HG02973 (cell line): ENCODE results near the gene ADGRD1.

ENCODE experiments used
- ATAC-seq: cut with Tn5 transposase; IDR thresholded peaks from one replicate; pipeline ENCODE4 v1.9.1; 2021; ENCODE audit warnings: moderate library complexity; ENCODE audit not compliant: unreplicated experiment

The ADGRD1 gene

DNA sequence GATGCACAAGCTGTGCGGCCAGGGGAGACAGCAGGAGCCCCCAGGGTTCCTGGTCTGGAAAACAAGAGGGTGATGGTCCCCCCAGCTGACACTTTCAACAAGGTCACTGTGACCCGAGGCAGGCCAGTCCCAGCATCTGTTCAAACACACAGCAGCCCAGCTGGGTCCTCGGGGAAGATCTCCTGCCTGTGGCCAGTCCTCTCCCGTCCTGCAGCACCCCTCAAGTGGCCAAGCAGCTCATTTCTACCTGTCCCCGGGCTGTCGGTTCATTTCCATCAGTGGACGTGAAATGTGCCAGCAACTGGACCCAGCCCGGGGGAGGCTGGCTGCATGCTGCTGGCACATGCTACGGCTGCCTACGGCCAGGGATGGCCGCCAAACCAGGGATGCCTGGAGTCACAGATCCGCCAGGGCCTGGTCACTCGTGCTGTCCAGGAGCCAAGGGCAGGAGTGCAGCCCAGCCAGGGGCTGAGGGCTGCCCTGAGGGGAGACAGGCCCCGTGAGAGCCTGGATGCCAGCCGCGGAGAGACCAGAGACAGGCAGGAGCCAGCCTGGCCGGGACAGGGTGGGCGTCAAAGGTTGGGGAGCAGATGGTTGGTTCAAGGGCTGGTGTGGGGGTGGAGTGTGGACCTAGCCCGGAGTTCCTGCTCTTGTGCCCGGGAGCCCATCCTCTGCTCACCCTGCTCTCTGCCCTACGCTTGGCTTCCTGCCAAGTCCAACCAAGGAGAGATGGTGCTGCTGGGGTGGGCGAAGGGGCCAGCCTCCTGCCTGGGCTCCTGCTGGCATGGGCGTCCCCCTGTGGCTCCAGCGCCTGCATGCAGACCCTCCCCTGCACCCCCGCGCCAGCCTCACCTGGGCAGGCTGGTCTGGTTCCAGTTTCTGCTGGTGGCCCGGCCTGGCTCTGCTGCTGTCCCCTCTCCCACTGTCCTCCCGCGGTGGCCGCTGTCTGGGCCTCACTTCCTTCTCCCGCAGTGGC is 143.8 kb downstream of the ADGRD1 start:
- no peak for ATAC-seq

DNA sequence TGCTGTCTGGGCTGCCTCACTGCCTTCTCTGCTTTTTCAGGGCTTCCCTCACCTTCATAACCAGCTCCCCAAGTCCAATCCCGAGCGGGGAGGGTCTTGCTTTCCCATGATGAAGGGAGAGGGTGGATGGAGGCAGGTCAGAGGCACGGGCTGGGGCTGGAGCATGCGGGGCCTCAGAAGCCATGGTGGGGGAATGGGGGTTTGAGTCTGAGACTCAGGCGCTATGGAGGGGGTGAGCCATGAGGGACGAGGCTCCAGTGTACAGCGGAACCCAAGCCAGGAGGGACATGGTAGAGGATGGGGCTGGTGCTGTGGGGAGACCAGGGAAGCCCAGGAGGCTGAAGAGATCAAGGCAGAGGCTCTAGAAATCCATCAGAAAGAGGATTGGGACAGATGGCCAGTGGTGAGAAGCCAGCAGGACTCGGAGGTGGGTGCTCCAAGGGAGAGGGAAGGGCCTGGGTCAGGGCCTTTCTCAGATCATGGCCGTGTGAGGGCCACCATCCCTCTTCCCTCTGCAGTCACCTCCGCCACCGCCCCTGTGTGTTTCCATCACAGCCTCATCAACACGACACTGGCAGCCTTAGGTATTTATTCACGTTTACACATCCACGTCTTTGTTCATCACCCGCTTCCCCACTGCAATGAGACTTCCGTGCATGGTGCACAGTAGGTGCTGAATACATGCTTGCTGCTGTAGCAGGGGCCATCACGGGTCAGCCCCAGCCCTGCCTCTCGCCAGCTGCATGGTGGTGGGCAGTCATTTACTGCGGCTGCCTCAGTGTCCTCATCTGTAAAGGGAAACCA is 144.7 kb downstream of the ADGRD1 start:
- no peak for ATAC-seq

DNA sequence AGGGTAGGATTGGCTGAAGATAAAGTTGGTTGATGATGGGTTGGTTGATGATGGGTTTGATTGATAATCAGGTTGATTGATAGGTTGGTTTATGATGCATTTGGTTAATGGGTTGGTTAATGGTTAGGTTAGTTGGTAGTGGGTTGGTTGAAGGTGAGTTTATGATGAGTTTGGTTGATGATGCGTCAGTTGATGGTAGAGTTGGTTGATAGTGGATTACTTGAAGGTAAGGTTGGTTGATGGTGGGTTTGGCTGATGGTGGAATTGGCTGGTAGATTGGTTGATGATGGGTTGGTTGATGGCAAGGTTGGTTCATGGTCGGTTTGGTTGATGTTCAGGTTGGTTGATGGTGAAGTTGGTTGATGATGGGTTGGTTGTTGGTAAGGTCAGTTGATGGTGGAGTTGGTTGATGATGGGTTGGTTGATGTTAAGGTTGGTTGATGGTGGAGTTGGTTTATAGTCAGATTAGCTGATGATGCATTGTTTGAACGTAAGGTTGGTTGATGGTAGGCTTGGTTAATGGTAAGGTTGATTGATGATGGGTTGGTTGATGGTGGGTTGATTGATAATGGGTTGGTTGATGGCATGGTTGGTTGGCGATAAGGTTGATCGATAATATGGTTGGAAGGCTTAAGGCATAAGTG is 146.4 kb downstream of the ADGRD1 start:
- no peak for ATAC-seq

DNA sequence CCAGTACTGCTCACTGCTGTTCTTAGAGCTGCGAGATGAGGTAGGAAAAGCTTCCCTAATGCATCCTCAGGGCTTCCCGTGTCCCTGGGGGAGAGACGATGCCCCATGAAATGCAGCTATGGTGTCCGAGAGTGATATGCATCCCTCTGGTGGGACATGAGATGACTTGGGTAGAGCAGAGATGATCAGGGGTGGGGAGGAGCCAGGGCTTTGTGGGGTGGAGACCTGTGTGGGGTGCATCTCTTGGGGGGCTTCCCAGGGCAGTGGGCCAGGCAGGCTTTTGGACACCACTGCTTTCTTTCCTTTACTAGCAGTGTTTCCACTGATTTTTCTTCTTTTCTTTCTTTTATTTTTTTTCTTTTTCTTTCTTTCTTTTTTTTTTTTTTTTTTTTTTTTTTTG is 147.3 kb downstream of the ADGRD1 start:
- no peak for ATAC-seq

DNA sequence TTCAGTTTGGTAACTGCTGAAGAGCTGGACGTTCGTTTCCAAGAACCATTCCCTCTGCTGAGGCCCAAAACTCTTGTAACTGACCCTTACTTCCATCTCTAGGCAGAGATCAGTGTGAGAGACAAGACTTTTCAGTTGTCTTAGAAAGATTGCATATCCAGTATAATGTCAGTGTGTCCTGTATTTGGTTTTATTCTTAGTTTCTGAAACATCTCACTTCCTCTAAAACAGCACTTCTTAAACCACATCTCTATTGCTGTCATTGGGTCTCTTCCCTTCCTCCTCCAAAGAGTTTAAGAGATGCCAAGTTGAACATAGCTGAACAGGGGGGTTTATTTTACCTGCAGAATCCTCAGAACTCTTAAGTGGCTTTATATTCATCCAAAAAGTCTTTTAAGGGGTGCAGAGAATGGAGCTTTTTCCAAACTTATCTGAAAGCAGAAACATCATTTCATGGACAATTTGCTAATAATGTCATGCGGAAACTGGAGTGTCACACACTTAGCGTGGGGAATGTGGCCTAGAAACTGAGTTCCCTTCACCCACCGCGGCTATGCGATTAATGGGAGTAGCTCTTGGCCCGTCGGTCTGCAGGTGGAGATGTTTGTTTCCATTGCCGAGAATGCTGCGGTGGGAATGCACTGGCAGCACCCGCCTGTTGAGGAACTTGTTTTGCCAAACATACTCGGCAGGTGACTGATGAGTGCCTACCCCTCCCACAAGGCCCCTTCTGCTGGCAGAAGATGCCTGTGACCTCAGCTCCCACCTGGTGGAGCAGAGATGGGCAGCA is 148.2 kb downstream of the ADGRD1 start:
- ATAC-seq, result peak; percentile 76

DNA sequence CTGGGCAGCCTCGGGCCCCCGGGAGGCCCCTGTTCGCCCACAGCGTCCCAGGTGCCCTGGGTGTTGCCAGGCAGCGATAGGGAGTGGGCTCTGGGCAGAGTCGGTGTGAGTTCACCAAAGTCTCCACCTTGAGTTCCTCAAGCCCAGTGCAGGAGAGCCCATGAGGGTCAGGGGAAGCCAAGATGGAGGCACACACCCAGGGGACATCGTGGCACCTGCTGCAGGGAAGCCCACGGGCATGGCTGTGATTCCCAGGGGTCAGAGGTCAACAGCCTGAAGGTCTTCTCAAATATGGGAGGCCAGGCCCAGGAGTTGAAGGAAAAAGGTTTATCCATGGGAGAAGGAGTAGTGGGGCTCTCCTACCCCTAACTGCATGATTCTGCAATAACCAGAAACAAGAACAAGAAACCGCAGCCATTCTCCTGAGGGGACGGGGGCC is 148.8 kb downstream of the ADGRD1 start:
- no peak for ATAC-seq

DNA sequence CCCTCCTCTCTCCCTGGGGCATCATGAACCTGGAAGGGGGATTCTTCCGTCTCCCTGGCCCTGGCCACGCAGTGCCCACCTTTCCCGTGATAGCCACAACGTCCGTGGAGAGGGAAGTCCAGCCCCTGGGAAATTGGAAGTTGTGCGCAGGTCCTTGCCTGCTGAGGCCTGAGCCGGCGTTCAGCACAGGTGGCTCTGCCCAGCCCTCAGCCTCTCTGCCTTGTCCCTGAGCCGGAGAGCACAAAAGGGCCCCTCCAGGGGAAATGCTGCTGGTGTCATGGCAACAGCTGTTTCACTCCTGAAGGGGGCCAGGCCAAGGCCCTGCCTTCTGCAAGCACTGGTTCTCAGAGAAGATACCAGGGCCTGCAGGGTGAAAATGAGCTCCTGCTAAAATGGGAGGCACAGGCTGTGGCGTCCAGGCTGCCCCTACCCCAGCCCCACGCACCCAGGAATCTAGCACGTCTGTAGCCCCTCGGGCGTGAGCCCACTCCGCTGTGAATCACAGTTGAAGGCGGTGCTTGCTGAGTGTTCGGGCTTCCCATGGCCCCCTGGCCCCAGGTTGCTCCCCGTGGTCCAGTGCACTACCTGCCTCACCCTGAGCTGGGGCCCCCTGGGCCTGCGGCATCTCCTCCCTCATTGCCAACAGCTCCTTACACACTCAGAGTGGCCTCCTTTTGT is 149.4 kb downstream of the ADGRD1 start:
- peak; percentile 36 for ATAC-seq

DNA sequence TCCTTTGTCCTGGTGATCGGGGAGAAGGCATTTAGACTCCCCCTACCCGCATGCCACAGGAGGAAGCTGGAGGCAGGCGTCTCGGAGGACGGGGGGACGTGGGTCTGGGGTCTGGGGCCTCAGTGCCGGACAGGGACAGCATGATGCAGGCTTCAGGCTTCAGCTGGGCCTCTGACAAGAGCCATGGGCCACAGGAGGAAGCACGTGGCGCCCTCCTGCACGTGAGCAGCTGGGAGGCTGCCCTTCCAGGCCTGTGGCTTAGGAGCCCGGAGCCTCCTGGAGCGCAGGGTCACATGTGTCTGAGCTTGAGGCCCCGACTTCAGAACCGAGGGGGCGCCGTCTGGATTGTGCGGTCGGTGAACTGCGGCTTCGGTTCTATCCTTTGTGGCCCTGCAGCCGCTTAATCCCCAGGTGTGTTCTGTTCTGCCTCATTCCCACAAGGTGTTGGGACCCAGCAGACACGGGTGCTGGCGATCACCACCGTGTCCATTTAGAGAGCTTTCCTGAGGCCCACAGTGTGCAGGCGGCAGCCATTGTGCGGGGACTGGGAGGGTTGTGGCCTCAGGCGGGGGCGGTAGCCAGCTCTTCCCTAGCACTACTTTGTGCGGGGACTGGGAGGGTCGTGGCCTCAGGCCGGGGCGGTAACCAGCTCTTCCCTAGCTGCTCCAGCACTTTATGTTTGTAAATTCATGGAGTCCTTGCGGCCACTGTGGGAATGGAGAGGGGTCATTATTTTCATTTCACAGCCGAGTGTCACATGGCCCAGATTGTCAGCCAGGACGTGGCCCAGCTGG is 150.2 kb downstream of the ADGRD1 start:
- ATAC-seq, result no peak

DNA sequence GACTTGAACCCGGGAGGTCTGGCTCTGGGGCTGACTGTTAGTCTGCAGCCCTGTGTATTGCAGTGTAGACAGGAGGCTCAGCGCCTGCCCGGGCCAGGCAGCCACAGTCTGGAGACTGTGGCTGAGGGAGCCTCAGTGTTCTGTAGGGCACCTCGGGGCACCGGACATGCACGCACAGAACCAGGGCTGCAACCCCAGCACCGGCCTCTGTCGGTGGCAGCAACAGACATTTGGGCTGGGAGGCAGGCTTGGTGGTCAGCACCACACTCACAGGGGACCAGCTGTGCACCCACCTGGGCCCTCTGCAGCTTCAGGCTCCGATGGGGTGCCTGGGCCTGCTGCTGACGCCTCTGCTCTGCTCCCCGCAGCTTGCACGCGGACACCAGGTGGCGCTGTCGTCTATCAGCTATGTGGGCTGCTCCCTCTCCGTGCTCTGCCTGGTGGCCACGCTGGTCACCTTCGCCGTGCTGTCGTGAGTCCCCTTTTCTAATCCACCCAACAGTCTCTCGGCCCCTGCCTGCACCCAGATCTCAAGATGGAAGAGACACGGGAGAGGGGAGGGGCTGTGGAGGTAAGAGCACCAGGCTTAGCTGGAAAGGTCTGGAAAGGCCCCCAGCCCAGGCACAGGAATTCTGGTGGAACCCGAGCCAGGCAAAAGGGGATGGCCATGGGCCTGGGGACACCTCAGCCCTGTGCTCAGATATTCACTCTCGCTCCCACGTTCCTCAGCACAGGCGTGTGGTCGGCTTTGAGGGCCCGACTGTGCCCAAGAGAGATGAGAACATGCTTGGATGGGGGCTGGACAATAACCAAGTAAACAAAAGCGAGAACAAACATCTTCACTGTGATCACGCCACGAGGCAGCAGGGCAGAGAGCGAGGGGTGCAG is 151.0 kb downstream of the ADGRD1 start:
- ATAC-seq, result peak; percentile 58

DNA sequence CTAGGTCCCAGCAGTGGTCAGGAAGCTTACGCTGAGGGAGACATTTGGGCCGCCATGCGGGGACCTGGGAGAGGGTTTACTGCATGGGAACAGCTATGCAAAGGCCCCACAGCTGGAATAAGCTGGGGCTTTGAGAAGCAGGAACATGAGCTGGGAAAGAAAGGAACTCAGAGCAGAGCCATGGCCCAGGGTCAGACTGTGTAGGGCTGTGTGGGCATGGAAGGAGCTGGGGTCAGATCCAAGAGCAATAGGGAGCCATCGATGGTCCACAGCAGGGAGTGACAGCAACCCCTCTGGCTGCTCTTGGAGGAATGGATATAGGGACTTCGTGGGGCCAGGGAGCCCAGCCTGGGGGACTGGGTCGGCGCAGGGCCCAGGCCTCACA is 151.6 kb downstream of the ADGRD1 start:
- no peak for ATAC-seq

DNA sequence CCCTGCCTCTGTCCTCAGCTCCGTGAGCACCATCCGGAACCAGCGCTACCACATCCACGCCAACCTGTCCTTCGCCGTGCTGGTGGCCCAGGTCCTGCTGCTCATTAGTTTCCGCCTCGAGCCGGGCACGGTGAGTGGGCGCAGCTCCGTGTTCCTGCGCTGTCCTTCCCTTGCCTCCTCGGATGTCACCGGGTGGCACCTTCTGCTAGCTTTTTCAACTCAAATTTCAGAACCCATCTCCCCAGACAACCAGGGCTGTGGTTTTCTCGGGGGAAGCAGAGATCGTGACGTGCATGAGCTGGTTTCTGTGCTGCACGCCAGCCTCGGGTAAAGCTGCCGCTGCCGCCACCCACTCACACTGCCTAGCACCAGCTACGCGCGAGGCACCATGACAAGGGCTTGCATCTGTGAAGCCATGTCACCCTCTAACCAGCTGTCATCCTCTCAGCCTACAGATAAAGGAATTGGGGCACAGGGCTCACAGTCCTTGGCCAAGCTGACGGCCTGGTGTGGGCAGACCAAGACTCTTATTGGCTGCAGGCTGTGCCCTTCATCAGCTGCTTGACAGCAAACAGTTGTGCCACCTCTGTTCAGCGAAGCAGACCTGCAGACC is 152.1 kb downstream of the ADGRD1 start:
- ATAC-seq, result no peak

DNA sequence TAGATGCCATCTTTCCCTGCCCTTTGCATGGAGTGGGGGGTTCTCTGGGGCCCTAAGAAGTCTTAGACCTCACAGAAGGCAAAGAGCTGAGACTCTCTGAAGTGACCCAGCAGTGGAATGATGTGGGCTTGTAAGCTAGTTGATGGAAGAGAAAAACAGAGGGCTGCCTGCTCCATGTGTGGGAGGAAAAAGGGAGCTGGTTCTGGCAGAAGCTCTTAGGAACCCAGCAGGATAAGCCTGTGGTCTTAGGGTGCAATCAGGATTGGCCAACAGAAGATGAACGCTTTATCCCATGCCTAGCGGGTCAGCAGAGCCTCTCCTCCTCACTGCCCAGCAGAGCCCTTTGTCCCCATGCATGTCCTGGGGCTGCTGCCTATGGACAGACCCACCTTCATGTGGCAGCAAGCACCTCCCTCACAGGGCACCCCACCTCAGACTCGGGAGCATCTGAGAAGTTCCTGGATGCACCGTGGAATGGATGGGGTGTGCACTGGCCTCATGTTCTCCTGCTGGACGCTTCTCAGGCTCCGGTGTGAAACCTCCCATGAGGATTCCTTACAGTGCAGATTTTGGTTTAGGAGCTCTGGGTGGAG is 152.7 kb downstream of the ADGRD1 start:
- no peak for ATAC-seq

DNA sequence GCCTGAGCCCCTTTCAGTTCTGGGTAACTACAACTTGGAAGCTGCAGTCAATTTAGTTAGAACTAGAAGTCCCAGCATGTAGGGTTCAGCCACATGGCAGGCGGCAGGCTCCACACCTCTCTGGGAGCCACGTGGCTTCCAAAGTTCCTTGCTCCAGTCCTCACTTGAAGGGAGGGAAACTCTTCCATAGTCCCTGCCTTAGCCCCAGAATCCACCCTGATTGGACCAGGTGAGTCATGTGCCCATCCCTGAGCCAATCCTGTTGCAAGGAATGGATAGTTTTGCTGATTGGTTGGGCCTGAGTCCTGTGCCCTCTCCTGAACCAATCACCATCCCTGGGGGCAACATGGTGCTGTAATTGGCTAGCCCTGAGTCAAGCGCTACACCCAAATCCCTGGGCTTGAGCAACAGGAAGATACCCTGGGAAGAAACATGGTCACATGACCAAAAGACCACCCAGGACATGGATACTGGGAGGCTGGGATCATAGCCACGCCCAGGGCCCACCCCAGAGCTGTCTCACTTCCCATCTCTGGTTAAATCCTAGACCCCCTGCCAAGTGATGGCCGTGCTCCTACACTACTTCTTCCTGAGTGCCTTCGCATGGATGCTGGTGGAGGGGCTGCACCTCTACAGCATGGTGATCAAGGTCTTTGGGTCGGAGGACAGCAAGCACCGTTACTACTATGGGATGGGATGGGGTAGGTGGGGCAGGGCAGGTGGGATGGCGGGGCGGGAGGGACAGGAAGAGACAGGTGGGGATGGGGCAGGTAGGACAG is 154.7 kb downstream of the ADGRD1 start:
- no peak for ATAC-seq

DNA sequence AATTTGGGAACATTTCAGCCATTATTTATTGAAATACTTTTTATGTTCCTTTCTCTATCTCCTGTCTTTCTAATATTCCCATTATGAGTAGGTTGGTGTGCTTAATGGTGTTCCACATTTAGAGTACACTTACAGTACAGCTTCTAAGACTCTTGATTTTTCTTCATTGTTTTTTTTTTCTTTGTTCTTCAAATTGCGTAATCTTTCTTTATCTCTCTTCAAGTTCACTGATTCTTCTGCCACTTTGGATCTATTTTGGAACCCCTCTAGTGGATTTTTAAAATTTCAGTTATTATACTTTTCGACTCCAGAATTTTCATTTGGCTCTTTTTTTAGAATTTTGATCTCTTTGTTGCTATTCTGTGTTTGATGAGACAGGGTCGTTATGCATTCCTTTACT is 157.7 kb downstream of the ADGRD1 start:
- ATAC-seq, result no peak

DNA sequence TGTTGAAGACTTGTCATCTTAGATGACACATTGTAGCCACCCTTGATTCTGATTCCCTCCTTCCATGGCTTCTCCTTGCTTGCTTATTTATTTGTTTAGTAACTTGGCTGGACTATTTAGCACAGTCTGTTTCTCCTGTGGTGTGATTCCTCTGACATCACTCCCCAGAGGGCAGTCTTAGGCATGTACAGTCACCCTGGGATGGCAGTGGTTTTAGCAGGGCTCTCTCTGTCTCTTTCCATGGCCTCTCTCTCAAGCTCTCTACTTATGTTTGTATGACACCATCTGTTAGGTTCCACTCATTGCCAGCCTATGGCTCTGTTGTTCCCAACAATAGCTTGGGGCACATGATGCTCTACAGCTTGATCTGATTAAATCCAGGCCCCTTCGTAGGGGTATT is 158.3 kb downstream of the ADGRD1 start:
- no peak for ATAC-seq

DNA sequence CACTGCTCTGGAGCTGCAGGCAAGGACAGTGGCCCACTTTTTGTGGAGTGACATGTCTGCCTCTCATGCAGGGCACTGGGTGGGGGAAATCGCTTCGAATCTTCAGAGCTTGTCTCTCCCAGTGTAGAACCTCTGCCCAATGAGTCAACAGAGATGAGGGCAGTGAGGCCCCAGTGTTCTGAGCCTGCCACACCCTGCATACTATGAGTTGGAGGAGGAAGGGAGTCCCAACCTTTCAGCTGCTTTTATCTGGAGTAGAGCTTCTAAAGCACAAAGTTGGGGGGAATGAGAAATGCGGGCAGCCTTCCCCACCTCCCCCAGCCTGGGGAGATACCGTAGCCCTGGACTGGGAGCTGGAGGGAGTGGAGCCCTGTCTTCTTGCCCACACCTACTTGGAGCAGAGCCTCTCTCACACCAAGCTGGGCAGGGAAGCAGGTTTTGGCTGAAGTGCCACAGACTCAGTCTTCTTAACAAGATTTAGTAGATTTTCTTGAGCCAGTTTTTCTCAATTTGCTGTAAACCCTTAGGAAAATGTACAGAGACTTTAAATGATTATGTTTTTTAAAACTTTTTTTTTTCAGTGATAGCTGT is 159.1 kb downstream of the ADGRD1 start:
- ATAC-seq, result no peak
